Stimulated activated CD4-positive, alpha-beta T cell treated with anti-CD3 and anti-CD28 coated beads, Interleukin-2, amount 100 ng/mL, for 4 hours (primary cell): Measurements from ENCODE around the gene ARHGEF1.

Experiments used
- DNase-seq: peaks from one replicate; pipeline ENCODE4 v3.0.0-alpha.2; 2020; ENCODE audit warnings: low read depth

Gene ARHGEF1

GRCh38 chr19:41883821-41884733 lies 1.1 kb downstream of the ARHGEF1 start:
- peak; percentile 79 for DNase-seq

- DNase-seq, result peak; percentile 41
These were observed 4.1 kb downstream of the ARHGEF1 start for GRCh38 chr19:41886761-41887710.

- DNase-seq, result peak; percentile 90
These were observed 4.9 kb downstream of the ARHGEF1 start for GRCh38 chr19:41887711-41888382.

GRCh38 chr19:41888926-41889325 lies 5.9 kb downstream of the ARHGEF1 start:
- no peak for DNase-seq

- DNase-seq, result no peak
These were observed 6.9 kb downstream of the ARHGEF1 start for GRCh38 chr19:41889896-41890295.

- no peak for DNase-seq
These were observed 8.0 kb downstream of the ARHGEF1 start for GRCh38 chr19:41890936-41891335.

GRCh38 chr19:41892173-41892902 lies 9.4 kb downstream of the ARHGEF1 start:
- DNase-seq, result no peak

- no peak for DNase-seq
These were observed 10.9 kb downstream of the ARHGEF1 start for GRCh38 chr19:41893899-41894298.

- DNase-seq, result no peak
These were observed 11.4 kb downstream of the ARHGEF1 start for GRCh38 chr19:41894350-41894749.

- DNase-seq, result no peak
These were observed 13.0 kb downstream of the ARHGEF1 start for GRCh38 chr19:41895745-41896580.

- DNase-seq, result no peak
These were observed 13.6 kb downstream of the ARHGEF1 start for GRCh38 chr19:41896581-41896942.

- DNase-seq, result no peak
These were observed 14.2 kb downstream of the ARHGEF1 start for GRCh38 chr19:41897181-41897580.

GRCh38 chr19:41897820-41898219 lies 14.8 kb downstream of the ARHGEF1 start:
- no peak for DNase-seq

GRCh38 chr19:41898235-41898634 lies 15.3 kb downstream of the ARHGEF1 start:
- no peak for DNase-seq

GRCh38 chr19:41901707-41902360 lies 18.9 kb downstream of the ARHGEF1 start:
- no peak for DNase-seq

- no peak for DNase-seq
These were observed 19.6 kb downstream of the ARHGEF1 start for GRCh38 chr19:41902594-41902993.

GRCh38 chr19:41903193-41903953 lies 20.4 kb downstream of the ARHGEF1 start:
- no peak for DNase-seq

- no peak for DNase-seq
These were observed 21.3 kb downstream of the ARHGEF1 start for GRCh38 chr19:41904118-41904870.
